GM12872 (cell line): Measurements from ENCODE around the gene EXOC2.

Source experiments
- CTCF ChIP-seq: IDR thresholded peaks from 3 replicates; pipeline ENCODE4 v1.5.1; 2011; ENCODE audit warnings: low read depth, mild to moderate bottlenecking, low read length, moderate library complexity; ENCODE audit not compliant: insufficient read depth

Gene EXOC2

GRCh38 chr6:617456-618100 is 75.4 kb downstream of the EXOC2 start:
- TF ChIP-seq CTCF = no peak

- TF ChIP-seq CTCF = no peak
These were observed 79.0 kb downstream of the EXOC2 start for GRCh38 chr6:613981-614380.

- no peak for TF ChIP-seq CTCF
These were observed 81.0 kb downstream of the EXOC2 start for GRCh38 chr6:611928-612327.

GRCh38 chr6:610882-611281 is 82.1 kb downstream of the EXOC2 start:
- TF ChIP-seq CTCF = no peak

GRCh38 chr6:609905-610304 is 83.0 kb downstream of the EXOC2 start:
- no peak for TF ChIP-seq CTCF

GRCh38 chr6:606829-607379 is 86.0 kb downstream of the EXOC2 start:
- no peak for TF ChIP-seq CTCF

- no peak for TF ChIP-seq CTCF
These were observed 88.4 kb downstream of the EXOC2 start for GRCh38 chr6:604579-604978.
